Adrenal gland (tissue), 12 donors: ENCODE data around the gene SPAG17. TPM values are rescaled to one million over a fixed set of nuclear protein-coding genes. Genes with fewer than 3 reads are reported as not detected.

ENCODE experiments used
- DNase-seq, 7 donors: peaks; one replicate each; pipeline ENCODE4 v3.0.0-alpha.2; 2019 to 2020
- H3K27ac ChIP-seq, 5 donors: fragments of 200-600 bp; sonication (generic) in 4 of 5; 1 replicate in 3 of 5; 2 replicates in 2 of 5; pipeline versions ENCODE4 v1.5.1 to v1.8.0; 2016 to 2020; ENCODE audit warnings: mild to moderate bottlenecking in 1 of 5
- H3K27me3 ChIP-seq: fragments of 200-600 bp; 2 replicates; pipeline ENCODE4 v1.8.0; 2021
- H3K36me3 ChIP-seq, 2 donors: fragments of 200-600 bp; replicated peaks in 1 of 2; 1 replicate in 1 of 2; 2 replicates in 1 of 2; pipeline versions ENCODE4 v1.5.1 to v1.8.0; 2018 to 2022
- H3K4me1 ChIP-seq, 2 donors: fragments of 200-600 bp; replicated peaks in 1 of 2; 1 replicate in 1 of 2; 2 replicates in 1 of 2; pipeline versions ENCODE4 v1.5.1 to v1.8.0; 2018 to 2021
- H3K4me3 ChIP-seq, 4 donors: fragments of 200-600 bp; sonication (generic) in 3 of 4; one replicate each; pipeline ENCODE4 v1.5.1; 2016 to 2018
- H3K9me3 ChIP-seq, 3 donors: fragments of 200-600 bp; sonication (generic) in 1 of 3; replicated peaks in 1 of 3; 1 replicate in 2 of 3; 2 replicates in 1 of 3; pipeline versions ENCODE4 v1.5.1 to v1.8.0; 2016 to 2021
- CTCF ChIP-seq, 6 experiments: fragments of 450-650 bp in 4 of 6; fragments of 200-600 bp in 2 of 6; sonication (generic) in 1 of 6; IDR thresholded peaks; 1 replicate in 5 of 6; 2 replicates in 1 of 6; pipeline versions ENCODE4 v1.5.1 to v1.8.0; 2016 to 2021; ENCODE audit warnings: antibody characterized with exemption in 6 of 6, mild to moderate bottlenecking in 2 of 6, moderate library complexity in 1 of 6
- POLR2A ChIP-seq, 2 donors: fragments of 450-650 bp; IDR thresholded peaks; one replicate each; pipeline ENCODE4 v1.6.1; 2017; ENCODE audit warnings: antibody characterized with exemption in 2 of 2, mild to moderate bottlenecking in 2 of 2, moderate library complexity in 1 of 2
- WGBS, 4 donors: extraction: QIAGEN DNeasy Blood & Tissue Kit in 2 of 4; methylation state at CpG; one replicate each; pipeline versions ENCODE4 v1.1.5 to v1.1.7; 2013 to 2017; 5-methylcytosine and 5-hydroxymethylcytosine counted together
- intact Hi-C, 2 donors: fragments of 100-400 bp; cut with DNase I; formaldehyde crosslinking; loops; one replicate each; pipeline versions ENCODE4 v1.14.1 to v1.15.0; 2022 to 2023
- polyA plus RNA-seq, 3 donors: library from polyadenylated mRNA; stranded (reverse); fragments of 200-250 nt in 2 of 3; fragments of 350-450 nt in 1 of 3; fragmentation: Illumina TruSeq in 1 of 3; extraction: RNeasy Lipid Tissue Mini Kit (QIAGEN cat#74804) in 1 of 3; gene quantifications; one replicate each; pipeline ENCODE4 v1.2.3, GENCODE V29; 2013 to 2014
- total RNA-seq, 9 donors: library from RNA; depleted of rRNA in 4 of 9; stranded (reverse); fragments of >200 nt in 4 of 9; fragments of 120-200 nt in 1 of 9; fragmentation: NEBNext Ultra II Directional in 1 of 9; extraction: Animal tissue kit (Norgen Biotek cat#: 25700) in 1 of 9; gene quantifications; one replicate each; pipeline versions ENCODE4 v1.1.0 to v1.2.4, GENCODE V29; 2013 to 2023
- donor health status: healthy with polysubstance abuse.
- donor health status: Bipolar disorder and iron deficiency.
- donor health status: DM: yes; HTN: yes; CAD: no.
- donor health status: DM: no; HTN: no; CAD: no.
- donor health status: DM: no; HTN: no; CAD: no.
- donor health status: DM: yes; HTN: yes; CAD: no.

Gene SPAG17
- total and polyA plus RNA-seq, 12 donors = 0.07 to 2.2 (median 0.57) TPM; not detected in 1

- no peaks in the 10 kb centered on the region for H3K36me3 ChIP-seq
- no peak for DNase-seq
- WGBS, 4 donors = 42 to 49% (median 44%) methylated on average over 5 of the region's 5 CpGs
- H3K9me3 ChIP-seq = no peaks in the 10 kb centered on the region
- no peak overlapping the region for H3K4me3 ChIP-seq
- H3K27ac ChIP-seq = no peak overlapping the region
- TF ChIP-seq POLR2A (IDR thresholded peaks at IDR 0.05) (no peak), CTCF (IDR thresholded peaks at IDR 0.05) (no peak)
- H3K27me3 ChIP-seq = no peaks in the 10 kb centered on the region
- H3K4me1 ChIP-seq = no peaks in the 10 kb centered on the region
- intact Hi-C loops = no loop called here
Measured at GRCh38 chr1:118217141-118217838, 32.3 kb upstream of the SPAG17 start.

- H3K4me1 ChIP-seq = no peaks in the 10 kb centered on the region
- TF ChIP-seq POLR2A (IDR thresholded peaks at IDR 0.05) (no peak), CTCF (IDR thresholded peaks at IDR 0.05) (no peak)
- no peaks in the 10 kb centered on the region for H3K27me3 ChIP-seq
- no peaks in the 10 kb centered on the region for H3K9me3 ChIP-seq
- H3K4me3 ChIP-seq = no peak overlapping the region
- H3K36me3 ChIP-seq = no peaks in the 10 kb centered on the region
- no peak for DNase-seq
- H3K27ac ChIP-seq = no peak overlapping the region
- intact Hi-C loops = no loop called here
- WGBS, 4 donors = 78 to 88% (median 86%) methylated on average over 2 of the region's 2 CpGs
Measured at GRCh38 chr1:118214866-118215265, 29.8 kb upstream of the SPAG17 start.

- WGBS, 4 donors = 72 to 75% (median 74%) methylated on average over 3 of the region's 3 CpGs
Measured at GRCh38 chr1:118210723-118211110, 25.7 kb upstream of the SPAG17 start.

More at GRCh38 chr1:118210723-118211110, 25.7 kb upstream of the SPAG17 start:
- no peak overlapping the region for H3K4me3 ChIP-seq
- H3K9me3 ChIP-seq = no peaks in the 10 kb centered on the region
- H3K27ac ChIP-seq = no peak overlapping the region
- no peaks in the 10 kb centered on the region for H3K4me1 ChIP-seq
- no peaks in the 10 kb centered on the region for H3K27me3 ChIP-seq
- intact Hi-C loops = no loop called here
- DNase-seq = no peak
- no peaks in the 10 kb centered on the region for H3K36me3 ChIP-seq
- no peak for TF ChIP-seq POLR2A (IDR thresholded peaks at IDR 0.05)
- TF ChIP-seq CTCF (IDR thresholded peaks at IDR 0.05) = no peak
